ENCODE measurements around the gene EPOP. TPM values are rescaled to one million over a fixed set of nuclear protein-coding genes. Genes with fewer than 3 reads are reported as not detected.

Gene EPOP
- total and polyA plus RNA-seq, 2 of the 13 experiments (the other 11 are each of a cell fraction or from before 2014, with no cell fraction given) = 14.7 to 37.8 TPM

DNA sequence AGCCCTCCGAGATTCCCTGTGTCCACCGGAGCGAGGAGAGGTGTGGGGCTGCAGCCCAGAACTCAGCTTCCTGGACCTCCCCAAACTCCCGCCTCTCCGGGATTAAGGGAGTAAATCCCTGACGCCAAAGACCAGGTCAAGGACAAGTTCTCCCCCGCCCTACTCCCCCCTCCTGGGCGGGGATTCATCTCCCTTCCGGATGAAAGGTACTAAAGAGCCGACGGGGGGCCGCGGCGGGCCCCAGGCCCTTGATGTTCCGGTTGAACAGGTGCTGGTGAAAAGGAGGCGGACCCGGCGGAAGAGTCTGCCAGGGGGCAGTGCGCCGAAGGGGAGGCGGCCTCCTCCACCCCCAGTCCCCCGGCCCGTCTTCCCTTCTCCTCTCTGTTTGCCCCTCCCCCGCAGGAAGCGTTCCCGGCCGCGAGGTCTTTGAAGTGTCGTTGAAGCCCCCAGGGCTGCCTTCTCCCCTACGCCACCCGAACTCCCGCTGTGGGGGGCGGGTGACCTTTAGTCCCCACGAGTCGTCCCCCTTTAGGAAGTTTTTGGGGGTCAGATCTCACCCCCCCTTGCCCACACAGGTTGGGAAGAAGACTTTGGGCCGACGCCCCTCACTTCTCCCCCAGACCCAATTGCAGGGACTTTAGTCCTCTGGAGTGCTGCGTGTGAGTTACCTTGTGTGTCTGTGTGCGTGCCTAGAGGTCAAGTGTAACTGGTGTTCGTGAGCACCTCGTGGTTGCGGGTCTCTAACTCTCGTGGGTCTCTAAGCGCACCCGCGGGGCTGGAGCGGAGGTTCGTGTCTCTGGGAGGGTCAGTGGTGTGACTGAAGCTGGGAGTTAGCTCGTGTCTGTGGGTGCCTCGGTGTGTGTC lies 29.2 kb upstream of the EPOP start (continued):
- TF ChIP-seq ZNF205 (CRISPR knock-in tag; IDR thresholded peaks at IDR 0.05) (peak; percentile 96), HOMEZ (CRISPR knock-in tag; IDR thresholded peaks at IDR 0.05; ENCODE audit: low read depth) (no peak; the same call in 1 of the 2 replicates), KLF6 (CRISPR knock-in tag; IDR thresholded peaks at IDR 0.05) (peak; percentile 64; the same call in 1 of the 2 replicates), THAP11 (CRISPR knock-in tag; IDR thresholded peaks at IDR 0.05) (peak; percentile 90), MAFG (CRISPR knock-in tag; IDR thresholded peaks at IDR 0.05) (no peak), SETDB1 (CRISPR knock-in tag; IDR thresholded peaks at IDR 0.05; ENCODE audit: borderline replicate concordance) (no peak), ZNF3 (CRISPR knock-in tag; IDR thresholded peaks at IDR 0.05) (no peak), HIC2 (CRISPR knock-in tag; IDR thresholded peaks at IDR 0.05; ENCODE audit: low read depth) (peak; percentile 90), KAT8 (CRISPR knock-in tag; IDR thresholded peaks at IDR 0.05) (peak; percentile 94), FIP1L1 (IDR thresholded peaks at IDR 0.05; ENCODE audit: borderline replicate concordance, insufficient read depth, low read depth, low read length) (peak; percentile 93), ZNF616 (CRISPR knock-in tag; IDR thresholded peaks at IDR 0.05; ENCODE audit: low read depth) (0 out of 2 replicates have a peak, but pooled peaks have one; percentile 68), ZNF737 (CRISPR knock-in tag; IDR thresholded peaks at IDR 0.05; ENCODE audit: borderline replicate concordance) (0 out of 2 replicates have a peak, but pooled peaks have one; percentile 50), TCF12 (IDR thresholded peaks at IDR 0.05) (no peak), TCF12 (CRISPR knock-in tag; IDR thresholded peaks at IDR 0.05) (peak; percentile 99), NCOR1 (IDR thresholded peaks at IDR 0.05; ENCODE audit: borderline replicate concordance, low read length) (peak; percentile 100), ESRRA (CRISPR knock-in tag; IDR thresholded peaks at IDR 0.05; ENCODE audit: low read depth) (peak; percentile 85), ZNF451 (CRISPR knock-in tag; IDR thresholded peaks at IDR 0.05) (peak; percentile 64; the same call in 1 of the 2 replicates), IRF1 (CRISPR knock-in tag; IDR thresholded peaks at IDR 0.05; ENCODE audit: low read depth) (no peak), NFIB (CRISPR knock-in tag; IDR thresholded peaks at IDR 0.05; ENCODE audit: borderline replicate concordance) (no peak)
- TF ChIP-seq, protein P1, sequence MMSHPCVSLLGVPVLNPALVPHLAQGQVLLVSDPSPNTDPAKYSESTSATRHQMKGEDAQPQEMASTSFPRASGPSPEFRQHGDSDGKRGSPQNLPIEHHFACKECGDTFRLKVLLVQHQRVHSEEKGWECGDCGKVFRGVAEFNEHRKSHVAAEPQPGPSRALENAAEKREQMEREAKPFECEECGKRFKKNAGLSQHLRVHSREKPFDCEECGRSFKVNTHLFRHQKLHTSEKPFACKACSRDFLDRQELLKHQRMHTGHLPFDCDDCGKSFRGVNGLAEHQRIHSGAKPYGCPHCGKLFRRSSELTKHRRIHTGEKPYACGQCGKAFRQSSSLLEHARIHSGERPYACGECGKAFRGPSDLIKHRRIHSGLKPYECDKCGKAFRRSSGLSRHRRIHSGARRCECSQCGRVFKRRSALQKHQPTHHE (CRISPR knock-in tag; IDR thresholded peaks at IDR 0.05; ENCODE audit: borderline replicate concordance) = peak; percentile 71
- TF ChIP-seq, protein P2, sequence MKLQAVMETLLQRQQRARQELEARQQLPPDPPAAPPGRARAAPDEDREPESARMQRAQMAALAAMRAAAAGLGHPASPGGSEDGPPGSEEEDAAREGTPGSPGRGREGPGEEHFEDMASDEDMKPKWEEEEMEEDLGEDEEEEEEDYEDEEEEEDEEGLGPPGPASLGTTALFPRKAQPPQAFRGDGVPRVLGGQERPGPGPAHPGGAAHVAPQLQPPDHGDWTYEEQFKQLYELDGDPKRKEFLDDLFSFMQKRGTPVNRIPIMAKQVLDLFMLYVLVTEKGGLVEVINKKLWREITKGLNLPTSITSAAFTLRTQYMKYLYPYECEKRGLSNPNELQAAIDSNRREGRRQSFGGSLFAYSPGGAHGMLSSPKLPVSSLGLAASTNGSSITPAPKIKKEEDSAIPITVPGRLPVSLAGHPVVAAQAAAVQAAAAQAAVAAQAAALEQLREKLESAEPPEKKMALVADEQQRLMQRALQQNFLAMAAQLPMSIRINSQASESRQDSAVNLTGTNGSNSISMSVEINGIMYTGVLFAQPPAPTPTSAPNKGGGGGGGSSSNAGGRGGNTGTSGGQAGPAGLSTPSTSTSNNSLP (IDR thresholded peaks at IDR 0.05; ENCODE audit: low read depth, low read length) = peak; percentile 85
- TF ChIP-seq, protein P3, sequence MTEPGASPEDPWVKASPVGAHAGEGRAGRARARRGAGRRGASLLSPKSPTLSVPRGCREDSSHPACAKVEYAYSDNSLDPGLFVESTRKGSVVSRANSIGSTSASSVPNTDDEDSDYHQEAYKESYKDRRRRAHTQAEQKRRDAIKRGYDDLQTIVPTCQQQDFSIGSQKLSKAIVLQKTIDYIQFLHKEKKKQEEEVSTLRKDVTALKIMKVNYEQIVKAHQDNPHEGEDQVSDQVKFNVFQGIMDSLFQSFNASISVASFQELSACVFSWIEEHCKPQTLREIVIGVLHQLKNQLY (CRISPR knock-in tag; IDR thresholded peaks at IDR 0.05) = peak; percentile 76
